ENCODE results near the gene DUSP15. TPM values are rescaled to one million over a fixed set of nuclear protein-coding genes. Genes with fewer than 3 reads are reported as not detected.

The DUSP15 gene
- total and polyA plus RNA-seq, 3 donors from 2014 or later, result 175 to 274 (median 182) TPM

- Histone ChIP-seq H3K4me1 (no peaks in the 10 kb centered on the region), H3K36me3 (ENCODE audit: low read depth, missing control alignments) (no peaks in the 10 kb centered on the region), H3K4me3 (no peak overlapping the region), H3K27ac (no peak overlapping the region), H3K27me3 (no peaks in the 10 kb centered on the region), H3K9me3 (no peaks in the 10 kb centered on the region)
- WGBS, 2 donors, result 84 to 91% methylated on average over 7 of the region's 7 CpGs
- TF ChIP-seq CTCF (IDR thresholded peaks at IDR 0.05), result no peak
- TF ChIP-seq POLR2A (IDR thresholded peaks at IDR 0.05), result no peak
- intact Hi-C loops (cut with DNase I; ENCODE audit: low total_unique reads), result loop anchor here (10.0 kb wide), 1 partner anchor 181 kb away; no protein-coding TSS in a partner anchor
- no peak for DNase-seq
These were observed 16.8 kb downstream of the DUSP15 start for GRCh38 chr20:31853481-31853880.

GRCh38 chr20:31851240-31851955, 18.9 kb downstream of the DUSP15 start:
- intact Hi-C loops (cut with DNase I; ENCODE audit: low total_unique reads), result loop anchor here (10.0 kb wide), 1 partner anchor 183 kb away; no protein-coding TSS in a partner anchor
- no peaks in the 10 kb centered on the region for H3K36me3 ChIP-seq (ENCODE audit: low read depth, missing control alignments)
- WGBS, 2 donors, result 80 to 84% methylated on average over 11 of the region's 11 CpGs
- H3K27ac ChIP-seq, result no peak overlapping the region
- TF ChIP-seq CTCF (IDR thresholded peaks at IDR 0.05) (no peak), POLR2A (IDR thresholded peaks at IDR 0.05) (no peak)
- H3K4me3 ChIP-seq, result no peak overlapping the region
- no peaks in the 10 kb centered on the region for H3K9me3 ChIP-seq
- no peaks in the 10 kb centered on the region for H3K27me3 ChIP-seq
- no peaks in the 10 kb centered on the region for H3K4me1 ChIP-seq
- no peak for DNase-seq

- Histone ChIP-seq H3K4me3 (no peak overlapping the region), H3K4me1 (no peaks in the 10 kb centered on the region), H3K27me3 (no peaks in the 10 kb centered on the region), H3K27ac (no peak overlapping the region), H3K9me3 (no peaks in the 10 kb centered on the region), H3K36me3 (ENCODE audit: low read depth, missing control alignments) (no peaks in the 10 kb centered on the region)
- TF ChIP-seq CTCF (IDR thresholded peaks at IDR 0.05), result no peak
- no peak for TF ChIP-seq POLR2A (IDR thresholded peaks at IDR 0.05)
- intact Hi-C loops (cut with DNase I; ENCODE audit: low total_unique reads), result no loop called here
- 31% methylated on average over 26 to 42 of the region's 45 CpGs for WGBS, 2 donors
- no peak for DNase-seq
These were observed 20.9 kb downstream of the DUSP15 start for GRCh38 chr20:31849306-31849930.

- H3K4me1 ChIP-seq, result no peaks in the 10 kb centered on the region
- no peaks in the 10 kb centered on the region for H3K36me3 ChIP-seq (ENCODE audit: low read depth, missing control alignments)
- TF ChIP-seq POLR2A (IDR thresholded peaks at IDR 0.05), result no peak
- TF ChIP-seq CTCF (IDR thresholded peaks at IDR 0.05), result no peak
- H3K9me3 ChIP-seq, result no peaks in the 10 kb centered on the region
- H3K4me3 ChIP-seq, result no peak overlapping the region
- no peak overlapping the region for H3K27ac ChIP-seq
- no peak for DNase-seq
- H3K27me3 ChIP-seq, result no peaks in the 10 kb centered on the region
- intact Hi-C loops (cut with DNase I; ENCODE audit: low total_unique reads), result no loop called here
- WGBS, 2 donors, result 54 to 76% methylated on average over 28 to 32 of the region's 32 CpGs
These were observed 22.0 kb downstream of the DUSP15 start for GRCh38 chr20:31848088-31848999.
